Tibial nerve (tissue), 3 donors: ENCODE measurements around the gene DBI.

ENCODE experiments used
- CTCF ChIP-seq, 5 experiments: fragments of 200-600 bp in 3 of 5; fragments of 450-650 bp in 2 of 5; sonication (generic) in 3 of 5; IDR thresholded peaks; one replicate each; pipeline ENCODE4 v1.5.1; 2016 to 2019; ENCODE audit warnings: antibody characterized with exemption in 5 of 5, mild to moderate bottlenecking in 3 of 5, moderate library complexity in 2 of 5
- POLR2A ChIP-seq, 2 donors: fragments of 450-650 bp; IDR thresholded peaks; one replicate each; pipeline ENCODE4 v1.6.1; 2017; ENCODE audit warnings: antibody characterized with exemption in 2 of 2, mild to moderate bottlenecking in 2 of 2, moderate library complexity in 2 of 2

- TF ChIP-seq CTCF (IDR thresholded peaks at IDR 0.05) (no peak), POLR2A (IDR thresholded peaks at IDR 0.05) (no peak)
Observed at GRCh38 chr2:119416299-119416923, 49.6 kb downstream of the DBI start.
